H9 (cell line): Measurements from ENCODE around the gene HDGFL1. TPM values are rescaled to one million over a fixed set of nuclear protein-coding genes. Genes with fewer than 3 reads are reported as not detected.

Experiments
- DNase-seq: peaks from one replicate; pipeline ENCODE4 v3.0.0-alpha.2; 2017
- H2AFZ ChIP-seq: one replicate; pipeline ENCODE4 v1.6.1; 2013; ENCODE audit warnings: mild to moderate bottlenecking, low read length, control low read depth, moderate library complexity
- H2AK5ac ChIP-seq: 2 replicates; pipeline ENCODE4 v1.6.1; 2013; ENCODE audit warnings: low read length, control low read depth, mixed read lengths; ENCODE audit not compliant: insufficient read length
- H2BK120ac ChIP-seq: one replicate; pipeline ENCODE4 v1.6.1; 2013; ENCODE audit warnings: low read depth, mild to moderate bottlenecking, low read length, control low read depth, inconsistent platforms; ENCODE audit not compliant: poor library complexity, severe bottlenecking
- H2BK12ac ChIP-seq: 2 replicates; pipeline ENCODE4 v1.6.1; 2013; ENCODE audit warnings: low read length, control low read depth, mixed read lengths, low read depth; ENCODE audit not compliant: insufficient read length
- H2BK15ac ChIP-seq: 2 replicates; pipeline ENCODE4 v1.6.1; 2013; ENCODE audit warnings: low read depth, low read length, control low read depth
- H2BK20ac ChIP-seq: one replicate; pipeline ENCODE4 v1.6.1; 2013; ENCODE audit warnings: low read depth, mild to moderate bottlenecking, low read length, control low read depth, inconsistent platforms; ENCODE audit not compliant: poor library complexity, severe bottlenecking
- H2BK5ac ChIP-seq: 2 replicates; pipeline ENCODE4 v1.6.1; 2013; ENCODE audit warnings: low read length, control low read depth, mixed read lengths; ENCODE audit not compliant: insufficient read length
- H3K14ac ChIP-seq: 2 replicates; pipeline ENCODE4 v1.6.1; 2013; ENCODE audit warnings: low read length, control low read depth; ENCODE audit not compliant: insufficient read depth
- H3K18ac ChIP-seq: 2 replicates; pipeline ENCODE4 v1.6.1; 2013; ENCODE audit warnings: low read depth, mild to moderate bottlenecking, mixed read lengths, low read length, control low read depth; ENCODE audit not compliant: insufficient read length
- H3K23ac ChIP-seq: 2 replicates; pipeline ENCODE4 v1.6.1; 2013; ENCODE audit warnings: low read length, control low read depth, mixed read lengths, low read depth; ENCODE audit not compliant: insufficient read length
- H3K23me2 ChIP-seq: 2 replicates; pipeline ENCODE4 v1.6.1; 2013; ENCODE audit warnings: low read depth, mild to moderate bottlenecking, mixed read lengths, low read length, control low read depth; ENCODE audit not compliant: insufficient read length, poor library complexity, severe bottlenecking
- H3K27ac ChIP-seq: 2 replicates; pipeline ENCODE4 v1.5.1; 2013; ENCODE audit warnings: low read length, control low read depth, mixed read lengths, low read depth; ENCODE audit not compliant: insufficient read length
- H3K27me3 ChIP-seq: 2 replicates; pipeline ENCODE4 v1.6.1; 2013; ENCODE audit warnings: low read length, control low read depth, inconsistent platforms; ENCODE audit not compliant: insufficient read depth
- H3K4ac ChIP-seq: 2 replicates; pipeline ENCODE4 v1.6.1; 2013; ENCODE audit warnings: low read depth, mild to moderate bottlenecking, control low read depth, inconsistent platforms, low read length, moderate library complexity
- H3K4me1 ChIP-seq: 2 replicates; pipeline ENCODE4 v1.6.1; 2013; ENCODE audit warnings: low read length, control low read depth, inconsistent platforms; ENCODE audit not compliant: insufficient read depth
- H3K4me2 ChIP-seq: 2 replicates; pipeline ENCODE4 v1.6.1; 2013; ENCODE audit warnings: low read length, control low read depth, mixed read lengths; ENCODE audit not compliant: insufficient read length, insufficient read depth
- H3K56ac ChIP-seq: 2 replicates; pipeline ENCODE4 v1.6.1; 2013; ENCODE audit warnings: low read depth, mild to moderate bottlenecking, mixed read lengths, low read length, control low read depth; ENCODE audit not compliant: insufficient read length
- H3K79me1 ChIP-seq: 2 replicates; pipeline ENCODE4 v1.6.1; 2013; ENCODE audit warnings: low read depth, mild to moderate bottlenecking, moderate library complexity, low read length, control low read depth, inconsistent platforms; ENCODE audit not compliant: insufficient read depth, poor library complexity, severe bottlenecking
- H3K79me2 ChIP-seq: 2 replicates; pipeline ENCODE4 v1.6.1; 2013; ENCODE audit warnings: low read length, control low read depth, inconsistent platforms; ENCODE audit not compliant: insufficient read depth
- H3K9ac ChIP-seq: 2 replicates; pipeline ENCODE4 v1.6.1; 2013; ENCODE audit warnings: low read length, control low read depth, mixed read lengths; ENCODE audit not compliant: insufficient read length; ENCODE audit errors: extremely low read depth
- H3K9me3 ChIP-seq: one replicate; pipeline ENCODE4 v1.6.1; 2013; ENCODE audit warnings: low read depth, low read length, inconsistent platforms; ENCODE audit not compliant: control insufficient read depth
- H3T11ph ChIP-seq: one replicate; pipeline ENCODE4 v1.6.1; 2013; ENCODE audit warnings: mild to moderate bottlenecking, low read length, control low read depth, inconsistent platforms
- H4K20me1 ChIP-seq: one replicate; pipeline ENCODE4 v1.6.1; 2013; ENCODE audit not compliant: control insufficient read depth, insufficient read length, insufficient read depth
- H4K5ac ChIP-seq: 2 replicates; pipeline ENCODE4 v1.6.1; 2013; ENCODE audit warnings: low read depth, mild to moderate bottlenecking, mixed read lengths, low read length, control low read depth; ENCODE audit not compliant: insufficient read length
- H4K8ac ChIP-seq: replicated peaks from 2 replicates; pipeline ENCODE4 v1.6.1; 2013; ENCODE audit warnings: low read length, control low read depth, mixed read lengths, low read depth; ENCODE audit not compliant: insufficient read length
- H4K91ac ChIP-seq: 2 replicates; pipeline ENCODE4 v1.6.1; 2013; ENCODE audit warnings: low read depth, mild to moderate bottlenecking, moderate library complexity, mixed read lengths, low read length, control low read depth; ENCODE audit not compliant: insufficient read length
- H3K27ac Mint-ChIP-seq, 3 experiments: 2 replicates in 2 of 3; 3 replicates in 1 of 3; pipeline ENCODE4 v1.8.0; 2020 to 2021; ENCODE audit warnings: mixed read lengths in 3 of 3, mild to moderate bottlenecking in 1 of 3, moderate library complexity in 1 of 3
- H3K27me3 Mint-ChIP-seq: 2 replicates; pipeline ENCODE4 v1.8.0; 2021; ENCODE audit warnings: low read depth, mild to moderate bottlenecking, moderate library complexity, mixed read lengths
- H3K36me3 Mint-ChIP-seq, 3 experiments: 2 replicates in 2 of 3; 3 replicates in 1 of 3; pipeline ENCODE4 v1.8.0; 2020 to 2021; ENCODE audit warnings: low read depth in 3 of 3, mixed read lengths in 3 of 3; ENCODE audit not compliant: insufficient read depth in 1 of 3
- H3K4me1 Mint-ChIP-seq, 2 experiments: 2 replicates each; pipeline ENCODE4 v1.8.0; 2020; ENCODE audit warnings: mixed read lengths in 2 of 2
- H3K4me3 Mint-ChIP-seq, 2 experiments: 2 replicates in 1 of 2; 3 replicates in 1 of 2; pipeline ENCODE4 v1.8.0; 2020 to 2021; ENCODE audit warnings: mild to moderate bottlenecking in 2 of 2, mixed read lengths in 2 of 2, moderate library complexity in 1 of 2
- H3K9me3 Mint-ChIP-seq, 2 experiments: 2 replicates in 1 of 2; 3 replicates in 1 of 2; pipeline ENCODE4 v1.8.0; 2020; ENCODE audit warnings: mild to moderate bottlenecking in 2 of 2, mixed read lengths in 2 of 2, moderate library complexity in 1 of 2
- CTCF ChIP-seq: fragments of 200-600 bp; sonication (generic); conservative IDR thresholded peaks from 3 replicates; pipeline ENCODE4 v1.8.0; 2021; ENCODE audit warnings: antibody characterized with exemption, mild to moderate bottlenecking
- WGBS: extraction: QIAGEN DNeasy Blood & Tissue Kit; methylation state at CpG from one replicate; pipeline ENCODE4 v1.1.7; 2013; ENCODE audit warnings: missing lambda C conversion rate, low lambda C conversion rate, mixed read lengths; ENCODE audit not compliant: insufficient read length; ENCODE audit errors: extremely low coverage; 5-methylcytosine and 5-hydroxymethylcytosine counted together
- total RNA-seq: library from RNA; stranded (reverse); gene quantifications from 2 replicates; pipeline ENCODE4 v1.2.1, GENCODE V29; 2021

The HDGFL1 gene
- total RNA-seq, 1 experiment from 2014 or later = not detected

GRCh38 chr6:22550971-22551670 lies 18.2 kb upstream of the HDGFL1 start:
- H3K56ac ChIP-seq = no peak overlapping the region
- H3K9me3 ChIP-seq = no peaks in the 10 kb centered on the region
- H3K23ac ChIP-seq = no peak overlapping the region
- H3K4me1 Mint-ChIP-seq = no peaks in the 10 kb centered on the region
- no peak overlapping the region for H2BK12ac ChIP-seq
- H4K5ac ChIP-seq = no peak overlapping the region
- H3K27ac Mint-ChIP-seq = no peak overlapping the region
- H4K20me1 ChIP-seq = no peaks in the 10 kb centered on the region
- H3K4ac ChIP-seq = no peak overlapping the region
- H3K79me2 ChIP-seq = no peaks in the 10 kb centered on the region
- no CpG with 5 or more reads among the region's 2 CpGs for WGBS
- H4K91ac ChIP-seq = no peak overlapping the region
- H2BK120ac ChIP-seq = no peak overlapping the region
- DNase-seq = no peak
- no peak overlapping the region for H2AK5ac ChIP-seq
- no peaks in the 10 kb centered on the region for H3K27me3 ChIP-seq
- H3K4me1 ChIP-seq = no peaks in the 10 kb centered on the region
- H3K14ac ChIP-seq = no peak overlapping the region
- peaks cover 0 to 8% (median 0%) of the 10 kb centered on the region in 3 experiments; a peak in 1 of 7 replicates for H3K36me3 Mint-ChIP-seq
- no peak overlapping the region for H3T11ph ChIP-seq
- no peak overlapping the region for H3K18ac ChIP-seq
- no peaks in the 10 kb centered on the region for H3K79me1 ChIP-seq
- TF ChIP-seq CTCF = no peak
- no peak overlapping the region for H4K8ac ChIP-seq
- no peak overlapping the region for H3K4me3 Mint-ChIP-seq
- no peaks in the 10 kb centered on the region for H3K27me3 Mint-ChIP-seq
- peaks cover 0 to 8% of the 10 kb centered on the region in 2 experiments; a peak in 2 of 5 replicates for H3K9me3 Mint-ChIP-seq
- H3K27ac ChIP-seq = no peak overlapping the region
- H2BK20ac ChIP-seq = no peak overlapping the region
- no peak overlapping the region for H2BK5ac ChIP-seq
- no peak overlapping the region for H2AFZ ChIP-seq
- H3K4me2 ChIP-seq = no peak overlapping the region
- H3K23me2 ChIP-seq = no peaks in the 10 kb centered on the region
- no peak overlapping the region for H3K9ac ChIP-seq
- no peak overlapping the region for H2BK15ac ChIP-seq
